ENCODE measurements around the gene EBLN2.

- TF ChIP-seq POLR2A (IDR thresholded peaks at IDR 0.05) (no peak), CTCF (IDR thresholded peaks at IDR 0.05) (no peak)
Observed at GRCh38 chr3:73052857-73053256, 8.6 kb upstream of the EBLN2 start.

Measured in lower leg skin (tissue), 3 donors.